ENCODE measurements around the gene IMMP2L.
"Not testable (repeated sequence)": the region's sequence is repeated elsewhere in the genome, so short reads cannot be mapped to it uniquely, and the experiment has no call there.

IMMP2L gene

DNA sequence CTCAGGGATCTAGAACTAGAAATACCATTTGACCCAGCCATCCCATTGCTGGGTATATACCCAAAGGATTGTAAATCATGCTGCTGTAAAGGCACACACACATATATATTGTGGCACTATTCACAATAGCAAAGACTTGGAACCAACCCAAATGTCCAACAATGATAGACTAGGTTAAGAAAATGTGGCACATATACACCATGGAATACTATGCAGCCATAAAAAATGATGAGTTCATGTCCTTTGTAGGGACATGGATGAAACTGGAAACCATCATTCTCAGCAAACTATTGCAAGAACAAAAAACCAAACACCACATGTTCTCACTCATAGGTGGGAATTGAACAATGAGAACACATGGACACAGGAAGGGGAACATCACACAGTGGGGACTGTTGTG is 56.9 kb downstream of the IMMP2L start:
- H3K4me1 Mint-ChIP-seq (ENCODE audit: low read depth); H3K36me3 Mint-ChIP-seq (ENCODE audit: low read depth); H3K27me3 Mint-ChIP-seq (ENCODE audit: low read depth); H3K27ac Mint-ChIP-seq; H3K9me3 Mint-ChIP-seq; H3K4me3 Mint-ChIP-seq: not testable (repeated sequence)

DNA sequence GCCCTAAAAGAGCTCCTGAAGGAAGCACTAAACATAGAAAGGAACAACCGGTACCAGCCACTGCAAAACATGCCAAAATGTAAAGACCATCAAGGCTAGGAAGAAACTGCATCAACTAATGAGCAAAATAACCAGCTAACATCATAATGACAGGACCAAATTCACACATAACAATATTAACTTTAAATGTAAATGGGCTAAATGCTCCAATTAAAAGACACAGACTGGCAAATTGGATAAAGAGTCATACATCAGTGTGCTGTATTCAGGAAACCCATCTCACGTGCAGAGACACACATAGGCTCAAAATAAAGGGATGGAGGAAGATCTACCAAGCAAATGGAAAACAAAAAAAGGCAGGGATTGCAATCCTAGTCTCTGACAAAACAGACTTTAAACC is 60.5 kb downstream of the IMMP2L start:
- H3K27ac Mint-ChIP-seq; H3K36me3 Mint-ChIP-seq (ENCODE audit: low read depth); H3K4me3 Mint-ChIP-seq; H3K27me3 Mint-ChIP-seq (ENCODE audit: low read depth); H3K4me1 Mint-ChIP-seq (ENCODE audit: low read depth); H3K9me3 Mint-ChIP-seq: not testable (repeated sequence)

DNA sequence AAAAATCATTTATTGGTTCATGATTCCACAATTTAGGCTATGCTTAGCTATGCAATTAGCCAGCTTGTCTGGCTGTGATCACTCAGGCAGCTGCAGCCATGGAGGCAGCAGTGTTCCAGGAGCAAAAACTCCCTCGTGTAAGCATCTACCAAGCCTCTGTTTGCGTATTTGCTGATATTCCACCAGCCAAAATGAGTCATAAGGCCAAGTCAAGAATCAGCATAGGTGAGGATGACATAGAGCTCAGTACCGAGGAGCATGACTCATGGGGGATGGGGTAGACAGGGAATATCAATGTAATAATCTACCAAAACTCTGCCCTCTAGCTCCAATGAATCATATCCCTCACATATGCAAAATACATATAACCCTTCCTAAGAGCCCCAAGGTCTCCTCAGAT is 63.3 kb downstream of the IMMP2L start:
- H3K36me3 Mint-ChIP-seq (ENCODE audit: low read depth): no peaks in the 10 kb centered on the region
- no peak overlapping the region for H3K27ac Mint-ChIP-seq
- H3K4me3 Mint-ChIP-seq: no peak overlapping the region
- H3K9me3 Mint-ChIP-seq: no peaks in the 10 kb centered on the region
- H3K27me3 Mint-ChIP-seq (ENCODE audit: low read depth): no peaks in the 10 kb centered on the region
- H3K4me1 Mint-ChIP-seq (ENCODE audit: low read depth): no peaks in the 10 kb centered on the region

DNA sequence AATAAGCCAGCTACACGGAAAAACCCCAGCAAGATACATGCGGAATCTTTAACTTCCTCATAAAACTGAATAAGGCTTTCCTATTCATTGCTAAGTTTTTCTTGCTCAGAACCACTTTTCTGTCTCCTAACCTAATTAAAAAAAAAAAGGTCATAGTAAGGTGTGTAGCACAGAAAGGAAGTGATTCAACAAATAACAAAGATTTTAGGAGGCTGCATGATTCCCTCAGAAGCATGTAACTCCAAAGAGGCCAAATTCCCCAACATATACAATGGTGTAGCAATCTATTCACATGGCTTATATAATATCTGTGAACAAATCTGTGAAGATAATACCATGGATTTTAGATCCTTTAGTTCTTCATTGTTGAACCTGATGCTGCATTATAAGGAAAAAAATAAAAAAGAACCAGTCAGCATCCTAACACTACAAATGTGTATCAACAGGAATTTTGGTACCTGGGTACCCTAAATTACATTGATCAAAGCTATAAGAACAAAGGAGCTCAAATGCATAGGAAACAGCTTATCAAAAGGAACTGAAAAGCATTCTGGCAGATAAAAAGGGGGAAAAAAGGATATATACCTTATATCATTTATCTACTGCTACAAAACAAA is 63.8 kb downstream of the IMMP2L start:
- H3K27ac Mint-ChIP-seq: no peak overlapping the region
- no peaks in the 10 kb centered on the region for H3K27me3 Mint-ChIP-seq (ENCODE audit: low read depth)
- H3K9me3 Mint-ChIP-seq: no peaks in the 10 kb centered on the region
- no peak overlapping the region for H3K4me3 Mint-ChIP-seq
- H3K4me1 Mint-ChIP-seq (ENCODE audit: low read depth): no peaks in the 10 kb centered on the region
- no peaks in the 10 kb centered on the region for H3K36me3 Mint-ChIP-seq (ENCODE audit: low read depth)

DNA sequence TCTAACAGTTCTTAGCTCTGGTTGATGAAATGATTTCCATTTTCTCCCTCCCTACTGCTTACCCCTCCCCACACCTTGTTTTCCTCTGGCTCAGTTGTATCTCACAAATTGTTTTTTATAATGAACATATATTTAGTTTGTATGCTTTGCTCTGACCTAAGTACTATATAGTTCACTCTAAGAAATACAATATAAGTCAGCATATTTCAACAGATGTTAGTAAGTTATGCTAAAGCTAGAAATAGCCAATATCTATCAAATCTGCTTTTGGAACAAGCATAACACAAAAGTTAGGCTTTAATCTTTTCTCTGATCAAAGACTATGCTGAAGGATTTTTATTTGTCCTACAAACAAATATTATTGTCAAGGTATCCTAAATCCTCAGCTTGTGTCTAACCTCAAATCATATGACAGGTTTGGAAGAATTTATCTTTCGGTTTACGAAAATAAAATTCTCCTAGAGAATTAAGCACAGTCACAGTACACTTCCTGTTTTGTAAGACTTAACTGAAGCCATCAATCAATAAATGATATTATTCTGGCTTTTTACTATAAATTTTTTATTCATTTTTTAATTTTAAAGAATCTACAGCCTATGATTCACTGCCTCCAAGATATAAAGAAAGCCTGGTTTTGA is 67.0 kb downstream of the IMMP2L start:
- Mint-ChIP-seq H3K27ac (no peak overlapping the region), H3K4me3 (no peak overlapping the region), H3K9me3 (no peaks in the 10 kb centered on the region), H3K4me1 (ENCODE audit: low read depth) (no peaks in the 10 kb centered on the region), H3K36me3 (ENCODE audit: low read depth) (no peaks in the 10 kb centered on the region), H3K27me3 (ENCODE audit: low read depth) (no peaks in the 10 kb centered on the region)

DNA sequence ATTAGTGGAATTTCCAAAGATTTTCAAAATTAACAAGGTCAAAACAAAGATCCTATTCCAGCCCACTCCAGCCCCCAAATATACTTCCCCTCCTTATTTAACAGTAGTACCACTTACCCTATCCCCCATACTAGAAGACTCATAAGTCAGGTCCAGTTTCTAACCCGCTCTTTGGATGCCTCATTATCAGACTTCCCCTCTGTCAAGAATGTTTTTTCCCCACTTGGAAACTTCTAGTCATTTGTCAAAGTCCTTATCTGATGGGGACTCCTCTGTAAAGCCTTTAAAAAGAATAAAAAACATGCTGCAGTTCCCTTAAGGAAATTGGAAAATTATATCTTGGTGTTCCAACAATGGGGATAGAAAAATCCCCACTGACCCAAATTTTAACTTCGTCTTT is 70.1 kb downstream of the IMMP2L start:
- no peak overlapping the region for H3K4me3 Mint-ChIP-seq
- no peaks in the 10 kb centered on the region for H3K27me3 Mint-ChIP-seq (ENCODE audit: low read depth)
- H3K36me3 Mint-ChIP-seq (ENCODE audit: low read depth): no peaks in the 10 kb centered on the region
- H3K4me1 Mint-ChIP-seq (ENCODE audit: low read depth): no peaks in the 10 kb centered on the region
- H3K27ac Mint-ChIP-seq: no peak overlapping the region
- H3K9me3 Mint-ChIP-seq: no peaks in the 10 kb centered on the region

DNA sequence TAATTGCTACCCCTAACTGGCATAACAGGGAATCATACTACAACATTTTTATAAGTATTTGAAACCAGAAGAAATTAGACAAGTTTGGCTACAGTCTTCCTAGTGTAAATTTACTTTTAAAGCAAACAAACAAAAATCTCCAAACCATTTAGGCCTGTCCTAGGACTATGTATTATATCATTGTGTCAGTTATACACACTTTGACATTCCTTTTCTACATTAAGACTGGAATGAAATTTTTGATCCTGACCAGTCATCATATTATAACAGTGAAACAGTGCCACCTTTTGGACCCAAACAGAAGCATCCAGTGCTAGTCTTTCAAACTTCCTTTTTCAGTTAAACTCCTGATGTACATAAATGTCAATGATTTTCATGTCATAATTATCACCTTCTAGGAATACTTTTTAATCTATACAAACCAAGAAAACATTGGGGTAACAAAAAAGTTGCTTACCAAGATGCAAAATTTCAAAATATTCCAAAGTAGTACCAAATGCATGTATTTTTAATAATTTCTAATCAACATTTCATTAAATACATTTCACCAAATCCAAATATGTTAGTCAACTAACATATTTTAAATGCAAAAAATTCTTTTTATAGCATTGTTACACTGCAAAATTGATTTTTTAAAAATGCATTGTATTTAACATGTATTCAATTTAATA is 75.7 kb downstream of the IMMP2L start:
- H3K4me1 Mint-ChIP-seq (ENCODE audit: low read depth): no peaks in the 10 kb centered on the region
- H3K4me3 Mint-ChIP-seq: no peak overlapping the region
- no peaks in the 10 kb centered on the region for H3K36me3 Mint-ChIP-seq (ENCODE audit: low read depth)
- no peaks in the 10 kb centered on the region for H3K27me3 Mint-ChIP-seq (ENCODE audit: low read depth)
- H3K27ac Mint-ChIP-seq: no peak overlapping the region
- no peaks in the 10 kb centered on the region for H3K9me3 Mint-ChIP-seq

DNA sequence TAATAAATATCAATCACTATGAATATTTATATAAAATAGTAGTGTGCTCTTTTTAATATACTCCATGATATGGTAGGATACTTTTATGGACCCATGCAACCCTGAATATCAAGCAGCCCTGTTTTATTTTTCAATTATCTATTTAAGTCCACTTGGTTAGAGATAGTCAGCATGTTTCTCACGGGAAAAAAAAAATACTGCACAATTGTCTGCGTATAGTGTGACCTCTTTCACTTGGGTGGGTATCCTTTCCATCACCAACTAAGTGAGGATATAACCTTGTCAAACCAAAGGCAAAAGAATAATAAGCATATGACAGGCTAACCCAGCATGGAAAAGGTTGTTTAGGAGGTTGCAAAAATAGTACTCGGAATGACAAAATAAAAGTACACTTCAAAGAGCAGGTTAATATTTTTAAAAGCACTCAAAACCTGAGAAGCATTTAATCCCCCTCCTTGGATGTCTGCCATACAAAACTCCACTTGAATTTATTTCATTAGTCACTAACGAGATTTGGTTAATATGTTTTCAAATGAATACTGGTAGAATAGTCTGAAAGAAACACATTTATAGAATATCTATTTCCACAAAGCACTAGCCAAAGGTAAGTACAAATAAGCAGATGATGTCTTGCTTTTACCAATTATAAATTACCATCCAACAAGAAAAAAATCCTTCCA is 76.5 kb downstream of the IMMP2L start:
- no peaks in the 10 kb centered on the region for H3K9me3 Mint-ChIP-seq
- H3K4me3 Mint-ChIP-seq: no peak overlapping the region
- H3K27me3 Mint-ChIP-seq (ENCODE audit: low read depth): no peaks in the 10 kb centered on the region
- no peak overlapping the region for H3K27ac Mint-ChIP-seq
- no peaks in the 10 kb centered on the region for H3K4me1 Mint-ChIP-seq (ENCODE audit: low read depth)
- H3K36me3 Mint-ChIP-seq (ENCODE audit: low read depth): no peaks in the 10 kb centered on the region

DNA sequence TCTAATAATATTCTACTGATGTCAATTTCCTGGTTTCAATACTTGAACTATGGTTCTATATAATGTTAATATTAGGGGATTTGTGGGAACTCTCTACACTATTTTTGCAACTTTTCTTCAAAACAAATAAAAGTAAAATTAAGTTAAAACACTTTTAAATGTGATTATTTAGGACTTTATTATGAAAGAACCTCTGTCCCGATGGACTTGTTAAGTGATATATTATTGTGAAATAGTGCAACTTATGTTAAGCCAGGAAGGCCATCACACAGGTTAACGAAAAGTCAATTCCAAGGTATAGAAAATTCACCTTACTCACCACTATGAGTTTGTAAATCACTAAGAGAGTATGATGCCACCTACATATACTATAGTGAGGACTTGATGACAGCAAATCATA is 79.2 kb downstream of the IMMP2L start:
- Mint-ChIP-seq H3K4me3 (no peak overlapping the region), H3K36me3 (ENCODE audit: low read depth) (no peaks in the 10 kb centered on the region), H3K27ac (no peak overlapping the region), H3K27me3 (ENCODE audit: low read depth) (no peaks in the 10 kb centered on the region), H3K4me1 (ENCODE audit: low read depth) (no peaks in the 10 kb centered on the region), H3K9me3 (no peaks in the 10 kb centered on the region)

DNA sequence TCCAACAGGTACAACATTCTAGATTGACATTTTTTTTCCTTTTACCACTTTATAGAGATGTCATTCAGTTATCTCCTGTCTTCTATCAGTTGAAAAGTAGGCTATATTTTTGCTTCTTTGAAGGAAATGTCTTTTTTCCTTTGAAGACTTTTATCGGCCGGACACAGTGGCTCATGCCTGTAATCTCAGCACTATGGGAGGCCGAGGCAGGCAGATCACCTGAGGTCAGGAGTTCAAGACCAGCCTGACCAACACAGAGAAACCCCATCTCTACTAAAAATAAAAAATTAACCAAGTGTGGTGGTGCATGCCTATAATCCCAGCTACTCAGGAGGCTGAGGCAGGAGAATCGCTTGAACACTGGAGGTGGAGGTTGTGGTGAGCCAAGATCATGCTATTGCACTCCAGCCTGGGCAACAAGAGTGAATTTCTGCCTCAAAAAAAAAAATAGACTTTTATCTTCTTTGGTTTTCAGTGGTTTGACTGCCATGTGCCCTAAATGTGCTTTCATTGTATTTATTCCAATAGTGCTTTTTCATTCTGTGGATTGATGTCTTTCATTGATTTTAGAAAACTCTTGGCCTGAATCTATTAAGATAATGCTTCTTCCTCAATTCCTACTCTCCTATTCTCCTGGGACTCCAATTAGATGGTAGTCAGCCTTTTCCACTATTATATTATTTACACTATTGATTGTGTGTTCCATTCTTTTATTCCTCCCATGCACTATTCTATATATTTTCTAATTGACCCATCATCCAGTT is 84.6 kb downstream of the IMMP2L start:
- H3K27me3 Mint-ChIP-seq (ENCODE audit: low read depth): no peaks in the 10 kb centered on the region
- no peaks in the 10 kb centered on the region for H3K36me3 Mint-ChIP-seq (ENCODE audit: low read depth)
- no peaks in the 10 kb centered on the region for H3K4me1 Mint-ChIP-seq (ENCODE audit: low read depth)
- no peaks in the 10 kb centered on the region for H3K9me3 Mint-ChIP-seq
- H3K27ac Mint-ChIP-seq: no peak overlapping the region
- no peak overlapping the region for H3K4me3 Mint-ChIP-seq

DNA sequence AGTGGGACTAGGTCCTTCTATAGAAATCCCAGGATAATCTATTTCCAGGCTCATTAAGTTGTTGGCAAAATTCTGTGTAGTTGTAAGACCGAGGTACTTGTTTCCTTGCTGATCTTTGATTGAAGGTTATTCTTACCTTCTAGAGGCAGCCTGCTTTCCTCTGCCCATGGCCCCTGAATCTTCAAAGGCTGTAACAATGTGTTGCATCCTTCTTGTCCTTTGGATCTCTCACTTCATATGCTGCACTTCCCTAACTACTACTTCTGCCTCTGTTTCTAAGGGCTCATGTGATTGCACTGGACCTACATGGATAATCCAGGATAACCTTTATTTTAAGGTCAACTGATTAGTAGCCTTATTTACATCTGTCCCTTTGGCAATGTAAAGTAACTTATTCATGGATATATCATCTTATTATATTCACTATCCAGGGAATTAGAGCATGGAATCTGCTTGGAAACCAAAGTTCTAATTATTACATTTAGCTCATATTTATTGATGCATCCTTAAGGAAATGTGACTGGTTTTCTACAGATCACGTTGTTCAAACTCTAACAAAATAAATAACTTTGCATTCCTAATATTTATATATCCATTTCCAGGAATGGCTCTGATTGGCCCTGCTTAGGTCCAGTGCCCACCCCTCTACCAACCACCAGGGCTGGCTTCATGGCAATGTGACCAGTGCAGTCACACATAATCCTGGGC is 85.6 kb downstream of the IMMP2L start:
- H3K36me3 Mint-ChIP-seq (ENCODE audit: low read depth): no peaks in the 10 kb centered on the region
- H3K4me3 Mint-ChIP-seq: no peak overlapping the region
- H3K9me3 Mint-ChIP-seq: no peaks in the 10 kb centered on the region
- H3K27me3 Mint-ChIP-seq (ENCODE audit: low read depth): no peaks in the 10 kb centered on the region
- no peaks in the 10 kb centered on the region for H3K4me1 Mint-ChIP-seq (ENCODE audit: low read depth)
- no peak overlapping the region for H3K27ac Mint-ChIP-seq

DNA sequence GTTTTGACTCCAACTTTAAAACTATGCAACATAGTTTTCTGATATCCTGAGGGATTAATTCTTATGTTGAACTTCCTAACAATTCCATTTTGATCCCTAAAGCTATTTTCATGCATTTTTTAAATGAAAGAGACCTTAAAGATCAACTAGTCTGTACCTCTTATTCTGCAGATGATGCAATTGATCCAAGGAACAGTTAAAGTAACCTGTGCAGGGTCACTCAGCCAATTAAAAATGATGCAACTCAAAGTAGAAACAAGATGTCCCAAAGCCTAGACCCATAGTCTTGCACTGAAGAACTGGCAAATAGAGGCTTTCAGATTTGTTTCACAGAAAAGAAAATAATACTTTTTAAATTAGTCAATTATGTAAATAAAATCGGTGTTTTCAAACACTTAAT is 86.3 kb downstream of the IMMP2L start:
- no peaks in the 10 kb centered on the region for H3K4me1 Mint-ChIP-seq (ENCODE audit: low read depth)
- peaks cover 3% of the 10 kb centered on the region for H3K9me3 Mint-ChIP-seq
- H3K27me3 Mint-ChIP-seq (ENCODE audit: low read depth): no peaks in the 10 kb centered on the region
- no peak overlapping the region for H3K4me3 Mint-ChIP-seq
- H3K27ac Mint-ChIP-seq: no peak overlapping the region
- H3K36me3 Mint-ChIP-seq (ENCODE audit: low read depth): no peaks in the 10 kb centered on the region

DNA sequence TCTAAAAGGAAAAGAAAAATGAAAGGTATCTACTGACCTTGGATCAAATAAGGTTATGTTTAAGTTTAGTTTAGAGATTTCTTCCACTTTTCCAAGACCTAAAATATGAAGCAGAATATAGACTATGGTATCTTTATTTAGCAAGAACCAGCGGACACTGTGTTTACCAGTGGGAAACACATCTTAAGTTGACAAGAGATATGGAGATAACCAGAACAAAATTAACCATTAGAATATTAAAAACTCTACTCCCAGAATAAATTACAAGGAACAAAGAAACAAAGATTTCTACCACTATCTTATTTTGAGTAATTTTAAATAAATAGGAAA is 86.9 kb downstream of the IMMP2L start:
- Mint-ChIP-seq H3K36me3 (ENCODE audit: low read depth) (no peaks in the 10 kb centered on the region), H3K27me3 (ENCODE audit: low read depth) (no peaks in the 10 kb centered on the region), H3K27ac (no peak overlapping the region), H3K4me1 (ENCODE audit: low read depth) (no peaks in the 10 kb centered on the region), H3K9me3 (peaks cover 5% of the 10 kb centered on the region), H3K4me3 (no peak overlapping the region)

DNA sequence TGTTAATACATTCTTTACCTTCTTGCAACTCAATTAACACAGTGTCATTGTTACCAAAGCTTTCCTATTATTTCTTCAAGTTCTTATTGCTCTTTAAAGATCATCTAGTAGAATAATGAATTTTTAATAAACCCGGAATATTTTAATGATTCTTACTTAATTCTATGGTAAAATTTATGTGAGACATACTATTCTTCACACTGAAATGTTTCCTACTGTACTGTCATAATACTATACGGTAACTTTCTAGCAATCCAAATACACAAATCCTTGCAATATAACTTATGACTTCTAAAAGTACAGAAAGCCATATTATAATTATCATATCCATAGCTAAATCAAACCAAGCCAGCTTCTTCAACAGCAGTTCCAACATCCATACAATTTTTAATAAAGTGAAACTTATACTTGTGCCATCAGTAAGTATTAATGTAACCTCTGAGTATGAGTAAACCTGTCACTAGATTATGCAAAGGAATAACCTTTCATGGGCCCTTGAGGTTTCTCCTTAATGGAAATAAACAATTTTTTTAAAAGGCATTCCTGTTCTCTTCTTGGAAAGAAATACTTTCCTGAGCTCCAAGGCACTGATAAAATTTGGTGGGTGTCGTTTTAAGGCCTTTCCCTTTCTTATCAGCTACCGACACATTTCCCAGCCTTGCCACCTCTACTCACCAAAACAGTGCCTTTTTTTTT is 87.4 kb downstream of the IMMP2L start:
- H3K27me3 Mint-ChIP-seq (ENCODE audit: low read depth): no peaks in the 10 kb centered on the region
- no peaks in the 10 kb centered on the region for H3K4me1 Mint-ChIP-seq (ENCODE audit: low read depth)
- H3K9me3 Mint-ChIP-seq: peaks cover 5% of the 10 kb centered on the region
- H3K4me3 Mint-ChIP-seq: no peak overlapping the region
- H3K27ac Mint-ChIP-seq: no peak overlapping the region
- no peaks in the 10 kb centered on the region for H3K36me3 Mint-ChIP-seq (ENCODE audit: low read depth)
